DMS53 treated with DMSO at 0.1 percent for 48 hours (cell line): ENCODE data around the gene MYO1E.

Experiments used
- DNase-seq: peaks from one replicate; lab custom pipeline; 2025; ENCODE audit not compliant: unreplicated experiment; lab: John Stamatoyannopoulos, UW

Gene MYO1E

GRCh38 chr15:59237119-59237855 is 135.4 kb downstream of the MYO1E start:
- no peak for DNase-seq

GRCh38 chr15:59236394-59236793 is 136.3 kb downstream of the MYO1E start:
- no peak for DNase-seq

- DNase-seq: no peak
These were observed 140.2 kb downstream of the MYO1E start for GRCh38 chr15:59232476-59232875.

GRCh38 chr15:59230531-59231055 is 142.1 kb downstream of the MYO1E start:
- no peak for DNase-seq

- DNase-seq: no peak
These were observed 143.2 kb downstream of the MYO1E start for GRCh38 chr15:59229453-59229852.

GRCh38 chr15:59229015-59229414 is 143.7 kb downstream of the MYO1E start:
- DNase-seq: no peak

GRCh38 chr15:59227021-59227420 is 145.7 kb downstream of the MYO1E start:
- DNase-seq: no peak

GRCh38 chr15:59224474-59224873 is 148.2 kb downstream of the MYO1E start:
- no peak for DNase-seq

GRCh38 chr15:59223736-59224135 is 148.9 kb downstream of the MYO1E start:
- no peak for DNase-seq

- DNase-seq: no peak
These were observed 149.6 kb downstream of the MYO1E start for GRCh38 chr15:59222906-59223550.

GRCh38 chr15:59221511-59222505 is 150.9 kb downstream of the MYO1E start:
- no peak for DNase-seq

- no peak for DNase-seq
These were observed 154.0 kb downstream of the MYO1E start for GRCh38 chr15:59218710-59219109.

- DNase-seq: no peak
These were observed 154.7 kb downstream of the MYO1E start for GRCh38 chr15:59217876-59218498.

GRCh38 chr15:59216911-59217310 is 155.8 kb downstream of the MYO1E start:
- no peak for DNase-seq

- no peak for DNase-seq
These were observed 162.5 kb downstream of the MYO1E start for GRCh38 chr15:59210186-59210585.

- no peak for DNase-seq
These were observed 163.9 kb downstream of the MYO1E start for GRCh38 chr15:59208613-59209249.

GRCh38 chr15:59206623-59207183 is 166.0 kb downstream of the MYO1E start, which contains the start of gene LDHAL6B:
Gene LDHAL6B (plus strand): TSS chr15:59206843. CDS start chr15:59206941, 98 bp downstream.
- DNase-seq: no peak

GRCh38 chr15:59205839-59206622 is 166.6 kb downstream of the MYO1E start:
- no peak for DNase-seq

GRCh38 chr15:59203657-59204056 is 169.0 kb downstream of the MYO1E start:
- no peak for DNase-seq
